CD8-positive, alpha-beta memory T cell (primary cell): ENCODE data around the gene LRRC2. TPM values are rescaled to one million over a fixed set of nuclear protein-coding genes. Genes with fewer than 3 reads are reported as not detected.

Experiments
- CTCF ChIA-PET: fragments of 350-600 bp; sonication (Branson Sonifier 250); formaldehyde crosslinking; loops from one replicate; lab custom pipeline; 2021; ENCODE audit warnings: antibody characterized with exemption; lab: Charles Lee
- POLR2A ChIA-PET: fragments of 350-600 bp; sonication (Branson Sonifier 250); formaldehyde crosslinking; loops from one replicate; lab custom pipeline; 2021; ENCODE audit warnings: antibody characterized with exemption; lab: Charles Lee
- DNase-seq, 5 donors: peaks; one replicate each; pipeline versions ENCODE4 v3.0.0 to v3.0.0-alpha.2; 2020 to 2022; ENCODE audit warnings: mixed read lengths in 1 of 5
- H3K27ac ChIP-seq: one replicate; pipeline ENCODE4 v1.7.0; 2013; ENCODE audit warnings: low read depth, mild to moderate bottlenecking, low read length, moderate library complexity
- H3K27me3 ChIP-seq: 2 replicates; pipeline ENCODE4 v1.7.0; 2013; ENCODE audit warnings: low read length, mild to moderate bottlenecking; ENCODE audit not compliant: insufficient read depth, poor library complexity, severe bottlenecking
- H3K36me3 ChIP-seq: 2 replicates; pipeline ENCODE4 v1.7.0; 2013; ENCODE audit warnings: mild to moderate bottlenecking, low read length, moderate library complexity; ENCODE audit not compliant: insufficient read depth
- H3K4me1 ChIP-seq: 2 replicates; pipeline ENCODE4 v1.7.0; 2013; ENCODE audit warnings: mild to moderate bottlenecking, low read length, moderate library complexity; ENCODE audit not compliant: insufficient read depth
- H3K4me3 ChIP-seq: 2 replicates; pipeline ENCODE4 v1.7.0; 2013; ENCODE audit warnings: mild to moderate bottlenecking, low read length
- H3K9me3 ChIP-seq: 2 replicates; pipeline ENCODE4 v1.7.0; 2013; ENCODE audit warnings: mild to moderate bottlenecking, low read length
- H3K27ac Mint-ChIP-seq, 8 donors: one replicate each; pipeline ENCODE4 v1.8.0; 2020 to 2021; ENCODE audit warnings: mixed read lengths in 8 of 8, mild to moderate bottlenecking in 6 of 8, inconsistent platforms in 3 of 8, moderate library complexity in 3 of 8
- H3K27me3 Mint-ChIP-seq, 2 donors: one replicate each; pipeline ENCODE4 v1.8.0; 2020 to 2021; ENCODE audit warnings: mixed read lengths in 2 of 2, mild to moderate bottlenecking in 1 of 2, moderate library complexity in 1 of 2
- H3K36me3 Mint-ChIP-seq, 3 donors: one replicate each; pipeline ENCODE4 v1.8.0; 2020 to 2021; ENCODE audit warnings: mixed read lengths in 3 of 3, inconsistent platforms in 1 of 3, mild to moderate bottlenecking in 1 of 3
- H3K4me1 Mint-ChIP-seq, 3 donors: one replicate each; pipeline ENCODE4 v1.8.0; 2020 to 2021; ENCODE audit warnings: mixed read lengths in 3 of 3, inconsistent platforms in 1 of 3, mild to moderate bottlenecking in 1 of 3
- H3K4me3 Mint-ChIP-seq, 7 donors: one replicate each; pipeline ENCODE4 v1.8.0; 2020 to 2021; ENCODE audit warnings: mixed read lengths in 7 of 7, mild to moderate bottlenecking in 6 of 7, moderate library complexity in 4 of 7, inconsistent platforms in 2 of 7
- H3K9me3 Mint-ChIP-seq, 5 donors: one replicate each; pipeline ENCODE4 v1.8.0; 2020 to 2022; ENCODE audit warnings: mixed read lengths in 5 of 5, mild to moderate bottlenecking in 3 of 5, moderate library complexity in 2 of 5, inconsistent platforms in 1 of 5
- polyA plus RNA-seq: library from polyadenylated mRNA; unstranded; fragments of 300-500 nt; fragmentation: Illumina TruSeq; gene quantifications from one replicate; pipeline ENCODE4 v1.2.3, GENCODE V29; 2021
- total RNA-seq, 2 experiments: library from RNA; stranded (reverse); gene quantifications; one replicate each; pipeline ENCODE4 v1.2.3, GENCODE V29; 2021

The LRRC2 gene
- total and polyA plus RNA-seq, 3 experiments from 2014 or later = 0.04 TPM; not detected in 1

DNA sequence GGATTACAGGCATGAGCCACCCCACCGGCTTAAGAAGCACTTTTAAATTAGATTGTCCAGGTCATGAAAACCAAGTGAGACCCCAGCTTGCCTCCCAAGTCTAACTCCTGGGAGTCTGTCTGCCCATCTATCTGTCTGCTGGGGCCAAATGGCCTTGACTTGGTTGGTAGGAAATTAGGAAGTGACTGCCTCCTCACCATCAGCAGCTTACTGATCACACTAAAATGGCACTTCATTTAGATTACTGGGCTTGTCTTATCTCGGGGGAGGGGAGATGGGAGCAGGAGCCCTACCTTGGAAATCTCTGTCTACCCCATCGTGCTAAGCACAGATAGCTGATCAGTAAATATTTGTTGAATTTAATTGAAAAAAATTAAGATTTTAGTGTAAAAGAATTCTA is 5.6 kb upstream of the LRRC2 start:
- no peaks in the 10 kb centered on the region for H3K4me1 Mint-ChIP-seq
- no peak for DNase-seq
- Histone ChIP-seq H3K9me3 (no peaks in the 10 kb centered on the region), H3K4me3 (no peak overlapping the region), H3K27ac (no peak overlapping the region), H3K4me1 (no peaks in the 10 kb centered on the region), H3K27me3 (peaks cover under 1% of the 10 kb centered on the region), H3K36me3 (no peaks in the 10 kb centered on the region)
- H3K27ac Mint-ChIP-seq = no peak overlapping the region
- peaks cover 0 to 9% (median 0%) of the 10 kb centered on the region in 3 donors for H3K36me3 Mint-ChIP-seq
- no peak overlapping the region for H3K4me3 Mint-ChIP-seq
- peaks cover 3 to 36% of the 10 kb centered on the region in 2 donors for H3K27me3 Mint-ChIP-seq
- H3K9me3 Mint-ChIP-seq = no peaks in the 10 kb centered on the region
- POLR2A ChIA-PET = no interaction called here
- CTCF ChIA-PET = interaction anchor here (1.7 kb wide), 1 partner anchor 83 kb away, joined by 8 read pairs; no protein-coding TSS in a partner anchor

DNA sequence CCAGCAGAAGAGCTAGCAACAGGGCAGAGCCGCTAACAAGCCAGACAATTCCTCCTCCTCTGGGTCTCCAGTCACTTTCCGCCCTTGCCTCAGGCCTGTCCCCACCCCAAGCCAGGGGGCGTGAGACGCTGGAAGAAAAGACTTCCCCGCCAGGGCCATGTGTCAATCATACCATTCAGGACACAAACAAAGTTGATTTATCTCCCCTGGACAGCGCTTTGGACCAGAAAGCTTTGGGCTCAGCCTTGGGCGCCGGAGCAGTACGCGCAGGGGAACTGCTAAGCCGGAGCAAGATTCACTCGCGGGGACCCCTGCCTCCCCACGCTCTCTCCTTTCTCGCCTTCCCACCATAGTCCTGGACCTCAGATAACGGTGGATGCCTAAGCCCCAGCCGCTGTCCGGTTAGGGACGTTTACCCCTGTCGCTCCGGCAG is 479 bp downstream of the LRRC2 start:
- Histone ChIP-seq H3K9me3 (no peaks in the 10 kb centered on the region), H3K4me3 (peak overlapping the region; percentile 41), H3K27ac (no peak overlapping the region), H3K27me3 (peaks cover 14% of the 10 kb centered on the region), H3K4me1 (peaks cover 10% of the 10 kb centered on the region), H3K36me3 (no peaks in the 10 kb centered on the region)
- POLR2A ChIA-PET = no interaction called here
- DNase-seq = no peak
- H3K36me3 Mint-ChIP-seq = peaks cover 0 to 16% (median 4%) of the 10 kb centered on the region in 3 donors
- no peaks in the 10 kb centered on the region for H3K9me3 Mint-ChIP-seq
- H3K4me1 Mint-ChIP-seq = peaks cover 5 to 20% (median 15%) of the 10 kb centered on the region in 3 donors
- peak overlapping the region in 2 of 8 donors; percentile 26 to 41 for H3K27ac Mint-ChIP-seq
- CTCF ChIA-PET = interaction anchor here (0.9 to 3.6 kb wide), 2 partner anchors 69 to 77 kb away, joined by 4 to 21 read pairs; no protein-coding TSS in a partner anchor
- H3K27me3 Mint-ChIP-seq = peaks cover 5 to 36% of the 10 kb centered on the region in 2 donors
- H3K4me3 Mint-ChIP-seq = peak overlapping the region; percentile 49 to 80 (median 67)

- no peak overlapping the region for H3K27ac ChIP-seq
- DNase-seq = no peak
- peak overlapping the region; percentile 48 to 80 (median 52) for H3K4me3 Mint-ChIP-seq
- peak overlapping the region in 1 of 8 donors; percentile 41 for H3K27ac Mint-ChIP-seq
- H3K9me3 ChIP-seq = no peaks in the 10 kb centered on the region
- H3K9me3 Mint-ChIP-seq = no peaks in the 10 kb centered on the region
- H3K4me1 Mint-ChIP-seq = peaks cover 5 to 20% (median 15%) of the 10 kb centered on the region in 3 donors
- ChIA-PET CTCF (interaction anchor here (0.9 to 3.6 kb wide), 2 partner anchors 69 to 77 kb away, joined by 4 to 21 read pairs; no protein-coding TSS in a partner anchor), POLR2A (no interaction called here)
- H3K27me3 ChIP-seq = peaks cover 14% of the 10 kb centered on the region
- H3K36me3 ChIP-seq = no peaks in the 10 kb centered on the region
- H3K4me1 ChIP-seq = peaks cover 10% of the 10 kb centered on the region
- H3K27me3 Mint-ChIP-seq = peaks cover 6 to 31% of the 10 kb centered on the region in 2 donors
- peaks cover 0 to 11% (median 4%) of the 10 kb centered on the region in 3 donors for H3K36me3 Mint-ChIP-seq
- no peak overlapping the region for H3K4me3 ChIP-seq
Observed at GRCh38 chr3:46565077-46565476, 1.0 kb downstream of the LRRC2 start.

- Mint-ChIP-seq H3K4me1 (peaks cover 5 to 20% (median 15%) of the 10 kb centered on the region in 3 donors), H3K27ac (no peak overlapping the region), H3K27me3 (peaks cover 6 to 31% of the 10 kb centered on the region in 2 donors), H3K4me3 (peak overlapping the region in 3 of 7 donors; percentile 7 to 51 (median 28)), H3K36me3 (peaks cover 0 to 7% (median 4%) of the 10 kb centered on the region in 3 donors), H3K9me3 (no peaks in the 10 kb centered on the region)
- Histone ChIP-seq H3K36me3 (no peaks in the 10 kb centered on the region), H3K27ac (no peak overlapping the region), H3K9me3 (no peaks in the 10 kb centered on the region), H3K4me1 (peaks cover 10% of the 10 kb centered on the region), H3K4me3 (no peak overlapping the region), H3K27me3 (peaks cover 14% of the 10 kb centered on the region)
- ChIA-PET POLR2A (no interaction called here), CTCF (interaction anchor here (0.9 to 3.6 kb wide), 2 partner anchors 68 to 76 kb away, joined by 4 to 21 read pairs; no protein-coding TSS in a partner anchor)
- DNase-seq = no peak
Observed at GRCh38 chr3:46564190-46565021, 1.7 kb downstream of the LRRC2 start.

- Histone ChIP-seq H3K36me3 (no peaks in the 10 kb centered on the region), H3K27ac (no peak overlapping the region), H3K4me3 (no peak overlapping the region), H3K9me3 (no peaks in the 10 kb centered on the region), H3K27me3 (peaks cover 14% of the 10 kb centered on the region), H3K4me1 (peaks cover 21% of the 10 kb centered on the region)
- H3K27ac Mint-ChIP-seq = peak overlapping the region in 1 of 8 donors; percentile 60
- H3K27me3 Mint-ChIP-seq = peaks cover 8 to 18% of the 10 kb centered on the region in 2 donors
- ChIA-PET CTCF (interaction anchor here (1.3 to 7.7 kb wide), 4 partner anchors 20 to 74 kb away, joined by 3 to 214 read pairs (median 8); partner anchors contain the start of gene RTP3), POLR2A (no interaction called here)
- no peak overlapping the region for H3K4me3 Mint-ChIP-seq
- peaks cover 0 to 7% (median 4%) of the 10 kb centered on the region in 3 donors for H3K36me3 Mint-ChIP-seq
- H3K4me1 Mint-ChIP-seq = peaks cover 14 to 38% (median 31%) of the 10 kb centered on the region in 3 donors
- H3K9me3 Mint-ChIP-seq = no peaks in the 10 kb centered on the region
- no peak for DNase-seq
Observed at GRCh38 chr3:46561951-46562350, 4.2 kb downstream of the LRRC2 start.

DNA sequence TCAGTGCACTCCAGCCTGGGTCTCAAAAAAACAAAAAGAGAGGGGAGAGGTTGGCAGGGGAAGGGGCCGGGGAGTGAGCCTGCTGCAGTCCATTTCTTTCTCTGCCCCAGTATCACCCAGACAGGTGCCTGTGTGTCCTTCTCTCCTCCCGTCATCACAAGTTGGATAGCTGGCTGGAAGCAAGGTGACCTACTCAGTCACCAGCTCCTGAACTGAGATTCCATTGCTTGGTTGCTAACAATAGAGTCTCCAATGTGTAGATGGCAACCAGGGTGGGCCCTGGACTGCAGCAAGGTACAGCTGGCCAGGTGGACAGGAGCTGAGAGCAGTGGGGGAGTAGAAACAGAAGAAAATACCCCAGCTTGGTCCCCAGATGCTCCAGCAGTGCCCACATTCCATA is 4.6 kb downstream of the LRRC2 start:
- H3K4me1 ChIP-seq = peaks cover 21% of the 10 kb centered on the region
- peaks cover 0 to 7% (median 4%) of the 10 kb centered on the region in 3 donors for H3K36me3 Mint-ChIP-seq
- no peaks in the 10 kb centered on the region for H3K36me3 ChIP-seq
- H3K27me3 Mint-ChIP-seq = peaks cover 8 to 18% of the 10 kb centered on the region in 2 donors
- CTCF ChIA-PET = interaction anchor here (1.3 to 7.7 kb wide), 4 partner anchors 19 to 73 kb away, joined by 3 to 214 read pairs (median 8); partner anchors contain the start of gene RTP3
- H3K9me3 ChIP-seq = no peaks in the 10 kb centered on the region
- H3K4me3 ChIP-seq = no peak overlapping the region
- peaks cover 13% of the 10 kb centered on the region for H3K27me3 ChIP-seq
- no peaks in the 10 kb centered on the region for H3K9me3 Mint-ChIP-seq
- H3K27ac Mint-ChIP-seq = peak overlapping the region in 1 of 8 donors; percentile 21
- peaks cover 14 to 39% (median 31%) of the 10 kb centered on the region in 3 donors for H3K4me1 Mint-ChIP-seq
- no peak overlapping the region for H3K27ac ChIP-seq
- POLR2A ChIA-PET = no interaction called here
- peak overlapping the region in 1 of 7 donors; percentile 76 for H3K4me3 Mint-ChIP-seq
- DNase-seq = no peak

GRCh38 chr3:46559091-46559704 is 6.9 kb downstream of the LRRC2 start:
- peaks cover 11% of the 10 kb centered on the region for H3K4me1 ChIP-seq
- ChIA-PET POLR2A (interaction anchor here (1.1 to 2.4 kb wide), 2 partner anchors 20 to 70 kb away, joined by 7 to 16 read pairs; no protein-coding TSS in a partner anchor), CTCF (interaction anchor here (0.7 to 7.7 kb wide), 15 partner anchors 12 to 354 kb away, joined by 3 to 214 read pairs (median 4); partner anchors contain the start of genes CCR5 and RTP3)
- H3K4me1 Mint-ChIP-seq = peaks cover 9 to 24% (median 24%) of the 10 kb centered on the region in 3 donors
- peaks cover 3 to 6% of the 10 kb centered on the region in 2 donors for H3K27me3 Mint-ChIP-seq
- peak overlapping the region in 1 of 8 donors; percentile 17 for H3K27ac Mint-ChIP-seq
- H3K36me3 ChIP-seq = no peaks in the 10 kb centered on the region
- H3K27me3 ChIP-seq = no peaks in the 10 kb centered on the region
- peak overlapping the region in 3 of 7 donors; percentile 11 to 83 (median 80) for H3K4me3 Mint-ChIP-seq
- H3K4me3 ChIP-seq = peak overlapping the region; percentile 56
- DNase-seq = no peak
- H3K9me3 Mint-ChIP-seq = no peaks in the 10 kb centered on the region
- peaks cover 0 to 7% (median 4%) of the 10 kb centered on the region in 3 donors for H3K36me3 Mint-ChIP-seq
- no peaks in the 10 kb centered on the region for H3K9me3 ChIP-seq
- no peak overlapping the region for H3K27ac ChIP-seq
